SK-N-SH (cell line): ENCODE data around the gene ABI3. TPM values are rescaled to one million over a fixed set of nuclear protein-coding genes. Genes with fewer than 3 reads are reported as not detected.

Experiments used
- CTCF ChIA-PET: fragments of 300-600, 350-600 bp; formaldehyde crosslinking; extraction: SDS; loops from one replicate; lab custom pipeline; 2021; lab: Yijun Ruan, JAX
- POLR2A ChIA-PET: fragments of 350-600 bp; sonication (Branson Sonifier 250); formaldehyde crosslinking; extraction: SDS; loops from one replicate; lab custom pipeline; 2020; ENCODE audit warnings: antibody characterized with exemption, inconsistent platforms; lab: Yijun Ruan, JAX
- DNase-seq: peaks from one replicate; pipeline ENCODE4 v3.0.0; 2012
- H2AFZ ChIP-seq: fragments of 200-600 bp; sonication (generic); 2 replicates; pipeline ENCODE4 v1.8.1; 2016; ENCODE audit warnings: antibody characterized with exemption, mild to moderate bottlenecking, low read depth
- H3F3A ChIP-seq: fragments of 200-600 bp; sonication (generic); replicated peaks from 2 replicates; pipeline ENCODE3; 2016; ENCODE audit warnings: antibody characterized with exemption, mild to moderate bottlenecking; ENCODE audit not compliant: insufficient read depth
- H3K27ac ChIP-seq, 2 experiments: fragments of 200-500 bp in 1 of 2; fragments of 200-600 bp in 1 of 2; sonication (Bioruptor generic) in 1 of 2; sonication (generic), shearing (Covaris generic) in 1 of 2; 2 replicates each; pipeline versions ENCODE4 v1.5.1 to v1.6.1; 2014 to 2016; ENCODE audit warnings: low read depth in 2 of 2, inconsistent platforms in 1 of 2, low read length in 1 of 2, mild to moderate bottlenecking in 1 of 2, mixed read lengths in 1 of 2
- H3K27me3 ChIP-seq: fragments of 200-600 bp; sonication (generic), shearing (Covaris generic); 2 replicates; pipeline ENCODE4 v1.6.1; 2016; ENCODE audit warnings: mixed run types; ENCODE audit not compliant: insufficient read depth
- H3K36me3 ChIP-seq, 2 experiments: fragments of 200-500 bp in 1 of 2; fragments of 200-600 bp in 1 of 2; sonication (Bioruptor generic) in 1 of 2; sonication (generic) in 1 of 2; replicated peaks in 1 of 2; 2 replicates each; pipeline versions ENCODE3 to v1.5.1; 2014 to 2016; ENCODE audit warnings: low read length in 1 of 2, mild to moderate bottlenecking in 1 of 2; ENCODE audit not compliant: insufficient read depth in 2 of 2, control insufficient read depth in 1 of 2
- H3K4me1 ChIP-seq, 2 experiments: fragments of 200-500 bp in 1 of 2; fragments of 200-600 bp in 1 of 2; sonication (Bioruptor generic) in 1 of 2; sonication (generic), shearing (Covaris generic) in 1 of 2; 2 replicates each; pipeline versions ENCODE4 v1.5.1 to v1.6.1; 2014 to 2016; ENCODE audit warnings: low read depth in 1 of 2, low read length in 1 of 2, mixed run types in 1 of 2; ENCODE audit not compliant: insufficient read depth in 2 of 2, control insufficient read depth in 1 of 2
- H3K4me2 ChIP-seq: fragments of 200-600 bp; sonication (generic), shearing (Covaris generic); 2 replicates; pipeline ENCODE4 v1.6.1; 2017; ENCODE audit warnings: mixed run types
- H3K4me3 ChIP-seq, 2 experiments: fragments of 200-500 bp in 1 of 2; fragments of 200-600 bp in 1 of 2; sonication (Bioruptor generic) in 1 of 2; sonication (generic), shearing (Covaris generic) in 1 of 2; 2 replicates each; pipeline versions ENCODE4 v1.5.1 to v1.8.1; 2014 to 2016; ENCODE audit warnings: low read depth in 2 of 2, inconsistent platforms in 1 of 2, low read length in 1 of 2, mild to moderate bottlenecking in 1 of 2, mixed read lengths in 1 of 2, moderate library complexity in 1 of 2
- H3K79me2 ChIP-seq: fragments of 200-600 bp; sonication (generic); 2 replicates; pipeline ENCODE4 v1.8.1; 2017; ENCODE audit warnings: mild to moderate bottlenecking; ENCODE audit not compliant: insufficient read depth
- H3K9ac ChIP-seq: fragments of 200-600 bp; sonication (generic); 2 replicates; pipeline ENCODE4 v1.6.1; 2017; ENCODE audit warnings: mixed run types
- H3K9me2 ChIP-seq: fragments of 200-600 bp; sonication (generic); 2 replicates; pipeline ENCODE4 v1.6.1; 2017; ENCODE audit warnings: mixed run types
- H3K9me3 ChIP-seq: fragments of 200-600 bp; sonication (generic); 2 replicates; pipeline ENCODE4 v1.6.1; 2017; ENCODE audit warnings: mixed run types, mild to moderate bottlenecking, moderate library complexity
- H4K20me1 ChIP-seq: fragments of 200-600 bp; sonication (generic); 2 replicates; pipeline ENCODE4 v1.6.1; 2017; ENCODE audit warnings: mild to moderate bottlenecking, mixed run types; ENCODE audit not compliant: insufficient read depth
- FOXJ3 ChIP-seq: sonication (generic); formaldehyde crosslinking; IDR thresholded peaks from 2 replicates; pipeline ENCODE4 v1.5.1; 2020; ENCODE audit warnings: mild to moderate bottlenecking, missing genetic modification reagents
- GABPA ChIP-seq: IDR thresholded peaks from 2 replicates; pipeline ENCODE4 v1.4.0; 2012; ENCODE audit warnings: low read depth, mild to moderate bottlenecking
- MXI1 ChIP-seq: IDR thresholded peaks from 2 replicates; pipeline ENCODE4 v1.6.1; 2012; ENCODE audit warnings: mild to moderate bottlenecking, low read depth, low read length, improper control_type of control experiment
- NRF1 ChIP-seq: IDR thresholded peaks from 2 replicates; pipeline ENCODE4 v1.6.1; 2012; ENCODE audit warnings: low read depth, mild to moderate bottlenecking, low read length
- PBX3 ChIP-seq: IDR thresholded peaks from 2 replicates; pipeline ENCODE4; 2012
- POLR2AphosphoS5 ChIP-seq: IDR thresholded peaks from 2 replicates; pipeline ENCODE4 v1.6.1; 2012; ENCODE audit warnings: low read depth, low read length
- RCOR1 ChIP-seq: fragments of 150-350 bp; IDR thresholded peaks from 2 replicates; pipeline ENCODE4 v1.6.1; 2017; ENCODE audit warnings: antibody characterized with exemption, low read length
- REST ChIP-seq: IDR thresholded peaks from 2 replicates; pipeline ENCODE4 v1.6.1; 2012; ENCODE audit warnings: mild to moderate bottlenecking, low read depth, low read length, moderate library complexity
- RFX5 ChIP-seq: IDR thresholded peaks from 2 replicates; pipeline ENCODE4 v1.6.1; 2012; ENCODE audit warnings: mild to moderate bottlenecking, improper control_type of control experiment, low read length
- SMC3 ChIP-seq: IDR thresholded peaks from 2 replicates; pipeline ENCODE4 v1.6.1; 2012; ENCODE audit warnings: low read depth, low read length, improper control_type of control experiment
- TAF1 ChIP-seq: IDR thresholded peaks from 2 replicates; pipeline ENCODE4 v1.6.1; 2012; ENCODE audit warnings: low read depth, mild to moderate bottlenecking, low read length, moderate library complexity, borderline replicate concordance
- TEAD4 ChIP-seq: IDR thresholded peaks from 2 replicates; pipeline ENCODE4 v1.4.0; 2012; ENCODE audit warnings: mild to moderate bottlenecking, borderline replicate concordance; ENCODE audit not compliant: insufficient read depth
- WGBS: methylation state at CpG from one replicate; pipeline ENCODE4 v1.1.6; 2017; ENCODE audit warnings: low lambda C conversion rate; 5-methylcytosine and 5-hydroxymethylcytosine counted together
- polyA plus RNA-seq, 3 experiments: library from polyadenylated mRNA; depleted of rRNA; stranded (reverse); fragments of >200 nt; gene quantifications; 2 replicates each; pipeline ENCODE4 v1.2.3, GENCODE V29; 2012

Gene ABI3
- polyA plus RNA-seq, 1 of the 3 experiments (the other 2 are of a cell fraction), result 4.7 TPM

GRCh38 chr17:49258394-49258793 is 47.9 kb downstream of the ABI3 start:
- no peak for TF ChIP-seq RFX5
- TF ChIP-seq TAF1, result no peak
- no peak for TF ChIP-seq PBX3
- no peak for TF ChIP-seq REST
- TF ChIP-seq SMC3, result no peak
- no peak for TF ChIP-seq NRF1
- TF ChIP-seq RCOR1, result no peak
- TF ChIP-seq TEAD4, result no peak
- no peak for TF ChIP-seq POLR2AphosphoS5
- no peak for TF ChIP-seq FOXJ3
- no peak for TF ChIP-seq MXI1
- Histone ChIP-seq H3K27me3 (no peaks in the 10 kb centered on the region), H3F3A (no peaks in the 10 kb centered on the region), H3K4me3 (no peak overlapping the region), H3K9me3 (no peaks in the 10 kb centered on the region), H3K4me1 (peaks cover 4% of the 10 kb centered on the region in 2 experiments; a peak in 1 of 4 replicates), H4K20me1 (no peaks in the 10 kb centered on the region), H3K79me2 (no peaks in the 10 kb centered on the region), H3K9me2 (no peaks in the 10 kb centered on the region), H2AFZ (peak overlapping the region; percentile 49; the same call in 1 of the 2 replicates), H3K4me2 (no peak overlapping the region), H3K36me3 (no peaks in the 10 kb centered on the region), H3K27ac (no peak overlapping the region), H3K9ac (no peak overlapping the region)
- WGBS, result 83% methylated on average over 3 of the region's 3 CpGs
- POLR2A ChIA-PET, result no interaction called here
- CTCF ChIA-PET, result interaction anchor here (3.8 kb wide), 1 partner anchor 31 kb away, joined by 13 read pairs; no protein-coding TSS in a partner anchor
- no peak for DNase-seq

- POLR2A ChIA-PET, result no interaction called here
- Histone ChIP-seq H3K9me2 (no peaks in the 10 kb centered on the region), H3K4me1 (peaks cover 4% of the 10 kb centered on the region in 2 experiments; a peak in 1 of 4 replicates), H3K79me2 (no peaks in the 10 kb centered on the region), H3K27ac (peak overlapping the region in 1 of 2 experiments; percentile 46; a peak in 2 of 4 replicates), H3K9me3 (no peaks in the 10 kb centered on the region), H4K20me1 (no peaks in the 10 kb centered on the region), H3K36me3 (no peaks in the 10 kb centered on the region), H3K4me2 (peak overlapping the region; percentile 75), H2AFZ (peak overlapping the region; percentile 95), H3K27me3 (no peaks in the 10 kb centered on the region), H3F3A (no peaks in the 10 kb centered on the region), H3K4me3 (peak overlapping the region; percentile 49 to 58), H3K9ac (peak overlapping the region; percentile 59; the same call in 1 of the 2 replicates)
- no peak for DNase-seq
- TF ChIP-seq GABPA (no peak), NRF1 (no peak)
- CTCF ChIA-PET, result interaction anchor here (0.8 to 3.8 kb wide), 10 partner anchors 9 to 535 kb away, joined by 3 to 20 read pairs (median 5); no protein-coding TSS in a partner anchor
- 43% methylated on average over 10 of the region's 10 CpGs for WGBS
Observed at GRCh38 chr17:49259663-49260010, 49.1 kb downstream of the ABI3 start.
